Activated CD4-positive, CD25-positive, alpha-beta regulatory T cell treated with anti-CD3 and anti-CD28 coated beads, Interleukin-2, amount 50 U/mL, for 16 hours (primary cell): Measurements from ENCODE around the gene PSPN.
"Not testable (repeated sequence)": the region's sequence is repeated elsewhere in the genome, so short reads cannot be mapped to it uniquely, and the experiment has no call there.

Experiments
- DNase-seq: peaks from one replicate; pipeline ENCODE4 v3.0.0-alpha.2; 2020; ENCODE audit warnings: low read depth, low spot score

The PSPN gene

GRCh38 chr19:6373096-6373812 lies 2.5 kb downstream of the PSPN start:
- peak; percentile 95 for DNase-seq

DNA sequence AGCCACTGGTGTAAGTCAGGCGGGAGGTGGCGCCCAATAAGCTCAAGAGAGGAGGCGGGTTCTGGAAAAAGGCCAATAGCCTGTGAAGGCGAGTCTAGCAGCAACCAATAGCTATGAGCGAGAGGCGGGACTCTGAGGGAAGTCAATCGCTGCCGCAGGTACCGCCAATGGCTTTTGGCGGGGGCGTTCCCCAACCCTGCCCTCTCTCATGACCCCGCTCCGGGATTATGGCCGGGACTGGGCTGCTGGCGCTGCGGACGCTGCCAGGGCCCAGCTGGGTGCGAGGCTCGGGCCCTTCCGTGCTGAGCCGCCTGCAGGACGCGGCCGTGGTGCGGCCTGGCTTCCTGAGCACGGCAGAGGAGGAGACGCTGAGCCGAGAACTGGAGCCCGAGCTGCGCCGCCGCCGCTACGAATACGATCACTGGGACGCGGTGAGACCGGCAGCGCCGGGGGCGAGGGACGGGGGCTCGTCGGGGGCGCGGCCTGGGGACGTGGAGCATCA lies 3.1 kb downstream of the PSPN start, which contains the start of gene ALKBH7:
Gene ALKBH7, plus strand, starts transcription at position 201 of the 502 bp plus-strand sequence. Its CDS starts 27 bp downstream, at position 228.
- DNase-seq: peak; percentile 95

DNA sequence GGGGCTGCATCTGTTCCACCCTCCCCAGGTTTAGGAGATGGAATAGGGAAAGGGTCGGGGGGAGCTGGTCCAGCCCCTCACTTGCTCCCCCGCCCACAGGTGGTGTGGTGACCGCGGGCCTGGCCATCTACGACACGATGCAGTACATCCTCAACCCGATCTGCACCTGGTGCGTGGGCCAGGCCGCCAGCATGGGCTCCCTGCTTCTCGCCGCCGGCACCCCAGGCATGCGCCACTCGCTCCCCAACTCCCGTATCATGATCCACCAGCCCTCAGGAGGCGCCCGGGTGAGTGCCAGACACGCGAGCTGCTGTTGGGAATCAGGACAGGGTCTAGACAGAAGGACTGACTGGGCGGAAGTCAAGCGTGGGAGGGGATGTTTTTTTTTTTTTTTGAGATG lies 11.4 kb downstream of the PSPN start:
- DNase-seq: no peak

- no peak for DNase-seq
Observed at GRCh38 chr19:6362351-6362801, 13.4 kb downstream of the PSPN start.

GRCh38 chr19:6362027-6362350 lies 13.7 kb downstream of the PSPN start:
- no peak for DNase-seq

- DNase-seq: not testable (repeated sequence)
Observed at GRCh38 chr19:6360857-6361216, 14.9 kb downstream of the PSPN start.

DNA sequence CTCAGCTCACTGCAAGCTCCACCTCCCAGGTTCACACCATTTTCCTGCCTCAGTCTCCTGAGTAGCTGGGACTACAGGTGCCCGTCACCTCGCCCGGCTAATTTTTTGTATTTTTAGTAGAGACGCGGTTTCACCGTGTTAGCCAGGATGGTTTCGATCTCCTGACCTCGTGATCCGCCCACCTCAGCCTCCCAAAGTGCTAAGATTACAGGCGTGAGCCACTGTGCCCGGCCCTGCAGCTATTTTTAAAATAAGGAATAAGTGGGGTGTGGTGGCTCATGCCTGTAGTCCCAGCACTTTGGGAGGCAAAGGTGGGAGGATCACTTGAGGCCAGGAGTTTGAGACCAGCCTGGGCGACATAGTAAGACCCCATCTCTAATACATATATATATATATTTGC lies 15.3 kb downstream of the PSPN start:
- not testable (repeated sequence) for DNase-seq

DNA sequence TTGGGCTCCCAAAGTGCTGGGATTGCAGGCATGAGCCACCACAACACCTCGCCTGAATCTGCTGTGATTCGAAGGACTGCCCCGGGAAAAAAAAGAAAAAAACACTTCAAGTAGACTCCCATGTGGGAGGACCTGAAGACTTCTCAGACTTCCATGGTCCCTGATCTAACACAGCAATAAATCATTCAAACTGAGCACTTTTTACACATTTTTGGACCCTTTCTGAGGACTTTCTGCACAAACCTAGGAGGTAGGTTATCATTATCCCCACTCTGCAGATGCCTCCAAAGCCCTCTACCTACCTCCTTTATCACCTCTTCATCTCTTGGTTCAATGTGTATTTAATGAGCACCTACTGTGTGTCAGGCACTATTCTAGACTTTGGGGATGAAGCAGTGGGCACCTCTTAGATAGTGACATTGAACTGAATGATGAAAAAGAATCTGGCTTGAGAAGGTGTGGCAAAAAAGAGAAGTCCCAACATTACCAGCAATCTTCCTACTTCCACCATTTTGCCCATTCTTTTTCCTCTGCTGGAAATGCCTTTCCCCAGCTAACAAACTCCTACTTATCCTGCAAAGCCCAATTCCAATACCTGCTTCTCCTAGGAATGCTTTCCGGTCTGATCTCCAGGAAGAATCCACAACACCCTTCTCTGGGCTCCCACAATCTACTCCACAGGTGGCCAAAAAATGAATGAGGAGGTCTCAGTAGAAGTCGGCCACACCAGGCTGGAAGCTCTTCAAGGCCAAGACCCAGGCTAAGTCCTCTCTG lies 16.0 kb downstream of the PSPN start:
- no peak for DNase-seq

- no peak for DNase-seq
Observed at GRCh38 chr19:6358003-6358402, 17.7 kb downstream of the PSPN start.

GRCh38 chr19:6357174-6357573 lies 18.6 kb downstream of the PSPN start:
- no peak for DNase-seq

- DNase-seq: not testable (repeated sequence)
Observed at GRCh38 chr19:6355321-6356040, 20.3 kb downstream of the PSPN start.

GRCh38 chr19:6354098-6354674 lies 21.5 kb downstream of the PSPN start:
- DNase-seq: no peak

- DNase-seq: no peak
Observed at GRCh38 chr19:6352381-6353165, 23.2 kb downstream of the PSPN start.

DNA sequence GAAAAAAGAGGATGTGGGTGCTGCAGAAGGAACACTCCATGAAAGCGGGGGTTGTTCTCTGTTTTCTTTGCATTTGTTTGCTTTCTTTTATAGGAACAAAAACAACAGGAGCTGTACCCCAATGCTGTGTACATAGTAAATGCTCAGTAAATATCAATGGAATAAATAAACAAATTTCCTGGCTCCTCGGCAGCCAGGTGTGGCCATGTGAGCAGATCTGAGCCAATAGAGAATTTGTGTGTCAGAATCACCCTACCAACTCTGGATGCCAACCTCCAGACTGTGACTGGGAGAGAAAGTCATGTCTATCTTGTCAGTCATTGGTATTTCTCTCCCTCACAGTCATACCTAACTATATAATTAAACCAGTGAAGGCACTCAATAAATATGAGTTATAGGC lies 25.0 kb downstream of the PSPN start:
- no peak for DNase-seq

- DNase-seq: not testable (repeated sequence)
Observed at GRCh38 chr19:6349271-6349670, 26.5 kb downstream of the PSPN start.

DNA sequence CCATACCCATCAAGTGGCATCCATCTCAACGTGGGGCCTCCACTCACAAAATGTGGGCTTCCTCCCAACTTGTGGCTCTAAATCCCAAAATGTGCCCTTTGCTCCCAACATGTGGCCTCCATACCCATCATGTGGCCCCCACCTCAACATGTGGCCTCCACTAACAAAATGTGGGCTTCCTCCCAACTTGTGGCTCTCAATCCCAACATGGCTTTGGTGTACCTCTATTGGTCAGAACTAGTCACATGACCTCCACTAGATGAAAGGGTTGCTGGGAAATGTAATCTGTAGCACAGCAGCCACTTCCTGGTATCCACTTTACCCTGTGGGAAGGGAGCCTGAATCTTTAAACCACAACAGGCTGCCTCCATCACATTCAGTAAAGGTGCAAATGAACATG lies 32.3 kb downstream of the PSPN start:
- DNase-seq: no peak

- DNase-seq: no peak
Observed at GRCh38 chr19:6340493-6341201, 35.1 kb downstream of the PSPN start.

GRCh38 chr19:6334490-6335285 lies 41.0 kb downstream of the PSPN start:
- DNase-seq: no peak

GRCh38 chr19:6333439-6333838 lies 42.3 kb downstream of the PSPN start, which contains the start of gene ACER1:
Gene ACER1, minus strand, starts transcription at chr19:6333612. Its CDS starts 61 bp downstream, at chr19:6333551.
- no peak for DNase-seq
